Activated CD4-positive, alpha-beta T cell treated with anti-CD3 and anti-CD28 coated beads, Interleukin-2, amount 50 U/mL, for 48 hours (primary cell): ENCODE data around the gene PLA2G4B.

Experiments
- DNase-seq, 2 experiments: peaks; one replicate each; pipeline ENCODE4 v3.0.0-alpha.2; 2020

PLA2G4B gene

DNA sequence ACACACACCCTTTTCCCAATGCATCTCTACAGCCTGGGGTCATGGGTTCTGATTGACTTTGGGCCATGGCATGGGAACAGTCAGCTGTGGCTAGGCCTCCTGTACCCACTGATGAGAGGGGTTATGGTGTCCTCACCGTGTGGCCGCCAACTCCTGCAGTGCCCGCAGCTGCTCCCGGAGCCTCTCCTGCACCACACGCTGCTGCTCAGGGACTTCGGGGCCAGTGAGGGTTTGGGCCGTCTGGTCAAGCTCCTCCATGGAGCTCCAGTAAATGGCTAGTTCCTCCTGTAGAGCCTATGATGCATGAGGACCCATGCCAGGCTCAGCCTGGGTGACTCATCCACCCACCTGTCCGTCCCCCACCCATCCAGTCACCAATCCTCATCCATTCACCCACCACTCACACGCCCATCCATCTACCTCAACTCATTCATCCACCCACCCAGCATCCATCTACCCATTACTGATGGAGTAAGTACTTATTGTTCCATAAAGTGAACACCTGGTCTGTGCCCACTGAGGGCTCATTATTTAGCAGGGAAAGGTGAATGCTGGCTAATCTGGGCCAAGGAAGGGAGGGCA, 33.6 kb downstream of the PLA2G4B start:
- no peak for DNase-seq

- no peak for DNase-seq
Observed at GRCh38 chr15:41873711-41874110, 35.1 kb downstream of the PLA2G4B start.

DNA sequence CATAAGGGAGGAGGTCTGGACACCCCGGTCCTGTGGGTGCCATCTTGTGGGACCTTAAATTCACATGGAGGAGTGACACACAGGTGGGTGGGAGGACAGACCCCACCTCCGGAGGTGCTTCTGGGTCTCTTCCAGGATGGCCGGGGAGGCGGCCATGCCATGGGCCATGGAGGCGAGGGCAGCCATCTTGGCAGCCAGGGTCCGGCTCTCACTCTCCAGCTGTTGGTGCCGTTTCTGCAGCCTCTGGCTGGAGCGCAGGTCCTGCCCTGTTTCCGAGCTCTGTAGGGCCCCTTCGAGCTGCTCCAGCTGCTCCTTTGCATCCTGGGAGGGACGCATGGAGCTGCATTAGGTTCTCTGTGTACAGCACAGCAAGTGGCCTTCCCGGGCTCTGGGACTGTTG, 36.1 kb downstream of the PLA2G4B start:
- DNase-seq = no peak

GRCh38 chr15:41876007-41876406, 37.4 kb downstream of the PLA2G4B start:
- DNase-seq = no peak

DNA sequence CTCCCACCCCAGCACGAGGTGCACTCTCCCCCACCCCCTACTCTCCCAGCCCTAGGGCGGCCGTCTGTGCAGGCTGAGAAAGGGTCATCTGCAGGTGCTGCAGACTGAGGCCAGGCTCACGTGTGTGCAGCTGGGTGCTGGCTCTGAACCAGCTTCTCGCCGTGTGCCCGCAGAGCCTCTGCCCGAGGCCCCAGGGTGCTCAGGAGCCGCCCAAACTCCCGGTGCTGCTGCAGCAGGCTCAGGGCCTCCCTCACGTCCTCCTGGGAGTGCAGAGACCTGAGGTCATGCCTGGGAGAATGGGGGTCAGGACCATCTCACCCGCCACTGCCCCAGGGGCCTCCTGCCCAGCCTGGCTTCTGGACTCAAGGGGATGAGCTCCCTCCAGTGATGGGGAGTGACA, 38.0 kb downstream of the PLA2G4B start:
- no peak for DNase-seq

GRCh38 chr15:41877631-41878354, 39.1 kb downstream of the PLA2G4B start:
- no peak for DNase-seq

GRCh38 chr15:41878355-41878699, 39.7 kb downstream of the PLA2G4B start:
- no peak for DNase-seq

DNA sequence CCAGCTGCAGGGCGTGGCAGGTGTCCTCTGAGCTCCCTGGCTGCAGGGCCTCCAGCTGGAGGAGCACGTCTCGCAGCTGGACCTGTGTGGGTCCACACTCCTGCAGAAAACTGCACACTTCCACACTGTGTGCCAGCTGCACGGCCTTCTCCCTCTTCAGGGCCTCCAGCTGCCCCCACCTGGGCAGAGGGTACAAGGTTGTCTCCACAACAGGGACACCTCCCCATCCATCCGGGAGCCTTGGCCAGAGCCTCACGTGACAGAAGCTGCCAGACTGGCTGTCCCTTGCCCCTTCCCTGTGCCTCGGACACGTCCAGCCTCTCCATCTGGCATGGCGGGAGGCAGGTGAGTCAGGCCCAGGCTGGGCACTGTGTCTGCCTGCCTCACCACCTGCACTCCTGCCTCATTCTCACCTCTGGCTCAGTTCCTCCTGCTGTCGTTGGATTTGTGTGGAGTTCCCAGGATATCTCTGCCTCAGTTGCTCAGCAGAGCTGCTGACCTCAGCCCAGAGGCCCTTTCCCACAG, 40.7 kb downstream of the PLA2G4B start:
- DNase-seq = no peak

DNA sequence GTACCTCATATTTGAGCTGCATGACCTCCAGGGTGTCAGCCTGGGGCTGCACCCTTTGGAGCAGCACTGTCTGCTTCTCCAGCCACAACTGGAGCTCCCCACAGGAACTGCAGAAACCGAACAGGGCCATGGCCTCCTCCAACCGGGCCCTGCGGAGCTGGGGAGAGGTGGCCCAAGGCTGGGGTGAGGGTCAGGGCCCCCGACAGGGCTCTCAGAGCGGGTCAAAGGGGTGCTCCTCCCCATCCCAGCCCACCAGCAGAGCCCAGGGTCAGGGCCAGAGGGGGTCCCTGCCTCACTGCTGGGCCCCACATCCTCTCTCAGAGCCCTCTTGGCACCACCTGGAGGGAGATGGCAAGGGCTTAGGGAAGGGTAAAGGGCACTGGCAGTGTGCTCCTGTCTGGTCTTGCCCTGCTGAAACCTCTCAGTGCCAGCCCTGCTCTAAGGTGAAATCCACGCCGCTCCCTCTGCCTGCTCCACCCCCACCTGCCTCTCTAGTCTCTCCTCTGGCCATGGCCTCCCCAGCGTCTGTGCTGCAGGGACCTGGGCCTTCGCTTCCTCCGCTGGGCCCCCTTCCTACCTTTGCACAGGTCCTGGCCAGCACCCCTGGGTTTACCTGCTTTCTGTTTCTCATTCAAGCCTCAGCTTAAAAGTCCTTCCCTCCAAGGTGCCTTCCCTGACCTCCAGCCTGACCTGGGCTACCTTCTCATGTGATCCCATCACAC, 41.7 kb downstream of the PLA2G4B start:
- DNase-seq = no peak

DNA sequence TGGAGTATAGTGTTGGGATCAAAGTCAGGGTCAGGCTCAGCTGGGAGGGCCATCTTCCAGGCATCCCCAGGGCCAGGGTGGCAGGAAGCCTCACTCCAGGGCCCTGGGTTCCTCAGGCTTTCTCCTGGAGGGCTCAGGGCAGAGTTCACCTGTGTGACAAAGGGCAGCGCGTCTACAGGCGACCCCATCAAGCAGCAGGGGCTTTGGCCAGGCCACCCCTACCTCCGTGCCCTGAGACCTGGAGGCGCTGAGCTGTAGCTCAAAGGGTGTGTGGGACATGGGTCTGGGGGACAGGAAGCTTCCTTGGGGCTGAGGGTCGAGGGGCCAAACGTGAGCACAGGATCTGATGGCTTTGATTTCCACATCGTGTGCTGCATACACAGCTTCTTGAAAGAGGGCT, 42.4 kb downstream of the PLA2G4B start:
- no peak for DNase-seq

- no peak for DNase-seq
Observed at GRCh38 chr15:41881550-41881919, 42.9 kb downstream of the PLA2G4B start.

DNA sequence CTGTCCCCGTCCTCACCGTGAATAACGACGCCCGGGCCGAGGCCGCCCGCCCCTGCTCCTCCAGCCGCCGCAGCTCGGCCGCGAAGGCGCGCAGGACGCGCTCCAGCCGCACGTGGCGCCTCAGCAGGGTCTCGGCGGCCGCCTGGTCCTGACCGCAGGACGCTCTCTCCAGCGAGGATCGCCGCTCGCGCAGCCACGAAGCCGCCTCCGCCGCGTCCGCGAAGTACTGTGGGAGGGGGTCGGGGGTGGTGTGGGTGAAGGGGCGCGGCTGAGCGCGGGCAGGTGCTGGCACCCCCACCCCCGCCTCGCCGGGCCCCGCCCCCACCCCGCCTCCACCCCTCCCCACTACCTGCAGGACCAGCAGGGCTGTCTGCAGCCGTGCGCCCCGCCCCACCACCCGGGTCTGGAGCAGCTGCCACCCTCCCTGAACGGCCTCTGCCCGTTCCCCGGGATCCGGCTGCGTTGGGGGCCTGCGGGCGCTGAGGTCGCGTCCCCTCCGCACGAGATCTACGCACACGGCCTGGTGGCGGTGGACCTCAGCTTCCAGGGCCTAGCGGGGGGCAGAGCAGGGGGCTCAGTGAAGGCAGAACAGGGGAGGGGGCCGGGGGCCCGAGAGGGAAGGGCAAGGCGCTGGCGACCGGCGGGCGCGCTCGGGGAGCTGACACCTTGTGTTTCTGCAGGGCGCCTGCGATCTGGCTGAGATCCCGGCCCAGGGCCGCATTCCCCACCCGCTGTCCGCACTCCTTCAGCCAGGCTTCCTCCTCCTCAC, 43.5 kb downstream of the PLA2G4B start:
- no peak for DNase-seq

DNA sequence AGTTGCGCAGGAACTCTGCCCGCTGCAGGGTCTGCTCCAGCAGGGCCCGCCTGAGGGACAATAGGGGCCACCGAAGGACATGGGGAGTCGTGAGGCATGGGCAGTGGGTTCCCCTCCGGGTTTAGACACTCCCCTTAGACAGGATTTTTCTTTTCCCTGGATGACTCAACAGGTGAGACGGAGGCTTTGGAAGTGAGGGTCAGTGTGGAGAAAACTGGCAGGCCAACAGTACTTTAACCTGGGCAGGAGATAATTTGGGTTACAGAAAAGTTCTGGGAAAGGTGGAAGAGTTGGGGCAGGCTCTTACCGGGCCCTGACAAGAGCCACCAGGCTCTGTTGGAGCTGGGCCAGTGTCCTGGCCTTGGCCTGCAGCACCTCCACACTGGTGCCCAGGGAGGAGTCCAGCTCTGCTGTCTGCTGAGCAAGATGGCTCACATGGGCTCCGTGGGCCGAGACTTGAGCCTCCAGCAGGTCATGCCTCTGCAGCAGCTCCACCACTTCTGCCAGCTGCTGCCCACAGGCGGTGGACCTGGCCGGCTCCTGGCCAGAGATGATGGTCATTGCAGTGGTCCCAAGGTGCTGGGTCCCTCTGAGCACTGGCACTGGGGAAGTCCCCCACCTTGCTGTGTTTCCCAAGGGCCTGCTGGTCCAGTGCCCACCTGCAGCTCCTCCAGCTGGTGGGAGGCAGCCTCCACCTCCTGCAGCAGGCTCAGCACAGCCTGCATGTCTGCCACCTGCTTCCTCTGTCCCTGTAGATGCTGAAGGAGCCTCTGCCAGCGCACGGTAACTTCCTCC, 44.2 kb downstream of the PLA2G4B start:
- DNase-seq = no peak

- DNase-seq = no peak
Observed at GRCh38 chr15:41883484-41883825, 44.8 kb downstream of the PLA2G4B start.

DNA sequence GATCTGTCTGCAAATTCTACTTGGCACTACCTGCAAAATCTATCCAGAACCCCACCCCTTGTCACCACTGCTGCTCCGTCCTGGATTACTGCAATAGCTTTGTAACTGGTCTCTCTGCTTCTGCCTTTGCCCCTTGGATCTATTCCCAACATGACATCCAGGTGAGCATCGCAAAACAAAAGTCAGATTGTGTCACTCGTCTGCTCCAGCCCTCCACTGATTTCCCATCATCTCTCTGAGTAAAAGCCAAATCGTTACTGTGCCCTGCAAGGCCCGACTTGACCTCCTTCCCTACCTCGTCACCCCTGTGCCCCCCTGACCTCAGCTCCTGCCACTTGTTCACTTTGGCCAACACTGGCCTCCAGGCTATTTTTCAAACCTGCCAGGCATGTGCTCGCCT, 45.8 kb downstream of the PLA2G4B start:
- DNase-seq = no peak

DNA sequence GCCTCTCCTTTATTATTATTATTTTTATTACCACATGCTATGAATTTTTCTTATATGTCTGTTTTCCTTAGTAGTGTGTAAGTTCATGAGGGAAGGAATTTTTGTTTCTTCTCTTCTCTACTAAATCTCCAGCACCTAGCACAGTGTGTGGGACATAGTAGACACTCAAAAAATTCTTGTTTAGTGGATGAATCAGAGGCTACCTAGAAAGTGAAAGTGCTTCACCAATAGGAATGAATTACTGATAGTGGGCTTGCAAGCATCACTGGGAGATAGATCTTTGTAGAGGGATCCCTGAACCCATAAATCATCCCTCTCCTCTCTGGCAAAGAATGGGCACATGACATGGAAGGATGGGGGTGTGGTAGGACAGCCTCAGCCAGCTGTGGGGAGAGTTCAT, 46.7 kb downstream of the PLA2G4B start:
- no peak for DNase-seq

- DNase-seq = no peak
Observed at GRCh38 chr15:41885841-41886240, 47.2 kb downstream of the PLA2G4B start.

DNA sequence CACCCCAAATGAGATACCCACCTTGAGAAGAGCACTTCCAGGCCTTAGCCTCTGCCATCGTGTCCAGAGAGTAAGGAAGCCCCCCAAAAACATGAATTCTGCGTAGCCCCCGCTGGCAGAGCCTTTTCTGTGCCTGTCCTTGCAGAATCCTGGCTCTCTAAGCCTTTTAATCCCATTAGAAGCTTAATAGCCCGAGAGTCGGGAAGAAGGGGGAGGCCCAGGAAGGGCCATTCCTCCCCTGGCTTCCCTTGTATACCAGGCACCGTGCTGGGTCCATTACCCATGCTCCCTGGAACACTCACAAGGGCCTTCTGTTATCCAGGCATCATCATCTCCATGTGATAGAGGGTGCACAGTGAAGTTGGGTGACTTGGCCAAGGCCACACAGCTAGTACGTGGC, 48.1 kb downstream of the PLA2G4B start:
- DNase-seq = no peak

DNA sequence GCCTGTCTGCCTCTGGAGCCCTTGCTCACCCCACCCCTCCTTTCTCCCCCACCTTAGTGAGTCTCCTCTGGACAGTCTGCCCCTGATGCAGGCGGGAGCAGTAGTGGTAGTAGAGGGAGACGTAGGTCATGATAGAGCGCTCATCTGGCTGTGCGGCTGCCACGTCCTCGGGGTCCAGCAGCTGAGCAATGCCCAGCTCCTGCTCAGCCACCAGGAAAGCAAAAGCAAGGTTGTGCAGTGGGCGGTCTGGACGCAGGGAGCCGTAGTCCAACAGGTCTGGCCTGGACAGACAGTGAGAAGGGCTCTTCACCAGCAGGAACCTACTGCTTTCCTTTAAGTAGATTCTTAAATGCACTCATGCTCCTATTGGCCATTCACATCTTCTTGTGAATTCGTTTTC, 48.5 kb downstream of the PLA2G4B start:
- no peak for DNase-seq

- DNase-seq = no peak
Observed at GRCh38 chr15:41887893-41888292, 49.2 kb downstream of the PLA2G4B start.

GRCh38 chr15:41888662-41889253, 50.1 kb downstream of the PLA2G4B start:
- no peak for DNase-seq

- DNase-seq = no peak
Observed at GRCh38 chr15:41890050-41890690, 51.5 kb downstream of the PLA2G4B start.
